Heart left ventricle (tissue), 16 donors: Measurements from ENCODE around the gene C11orf21. TPM values are rescaled to one million over a fixed set of nuclear protein-coding genes. Genes with fewer than 3 reads are reported as not detected.

Source experiments
- ATAC-seq, 4 donors: fragments of 200-7000 bp; cut with Tn5 transposase; one replicate each; pipeline ENCODE4 v1.9.1; 2020 to 2022; ENCODE audit warnings: moderate library complexity in 4 of 4, mild to moderate bottlenecking in 3 of 4, moderate number of reproducible peaks in 1 of 4
- DNase-seq, 5 donors: peaks; one replicate each; pipeline ENCODE4 v3.0.0-alpha.2; 2020
- H3K27ac ChIP-seq, 12 donors: fragments of 200-600 bp; sonication (generic) in 4 of 12; one replicate each; pipeline versions ENCODE4 v1.5.0 to v1.8.0; 2016 to 2022; ENCODE audit warnings: mild to moderate bottlenecking in 2 of 12
- H3K27me3 ChIP-seq, 9 donors: fragments of 200-600 bp; sonication (generic) in 2 of 9; one replicate each; pipeline versions ENCODE4 v1.5.1 to v1.8.0; 2016 to 2022; ENCODE audit warnings: mild to moderate bottlenecking in 3 of 9
- H3K36me3 ChIP-seq, 9 donors: fragments of 200-600 bp; sonication (generic) in 2 of 9; one replicate each; pipeline versions ENCODE4 v1.5.0 to v1.8.0; 2018 to 2022; ENCODE audit warnings: mild to moderate bottlenecking in 2 of 9
- H3K4me1 ChIP-seq, 12 donors: fragments of 200-600 bp; sonication (generic) in 4 of 12; one replicate each; pipeline versions ENCODE4 v1.5.0 to v1.8.0; 2016 to 2022; ENCODE audit warnings: mild to moderate bottlenecking in 3 of 12
- H3K4me3 ChIP-seq, 12 donors: fragments of 200-600 bp; sonication (generic) in 4 of 12; one replicate each; pipeline versions ENCODE4 v1.5.0 to v1.8.0; 2017 to 2022; ENCODE audit warnings: mild to moderate bottlenecking in 9 of 12, moderate library complexity in 4 of 12
- H3K9me3 ChIP-seq, 12 donors: fragments of 200-600 bp; sonication (generic) in 4 of 12; one replicate each; pipeline versions ENCODE4 v1.5.0 to v1.8.0; 2016 to 2022; ENCODE audit warnings: mild to moderate bottlenecking in 1 of 12
- POLR2A ChIP-seq, 2 donors: fragments of 450-650 bp; IDR thresholded peaks; one replicate each; pipeline ENCODE4 v1.6.1; 2017; ENCODE audit warnings: antibody characterized with exemption in 2 of 2, mild to moderate bottlenecking in 2 of 2, moderate library complexity in 2 of 2
- WGBS, 4 donors: extraction: QIAGEN DNeasy Blood & Tissue Kit in 2 of 4; methylation state at CpG; one replicate each; pipeline versions ENCODE4 v1.1.5 to v1.1.7; 2013 to 2018; 5-methylcytosine and 5-hydroxymethylcytosine counted together
- intact Hi-C, 10 donors: fragments of 100-400 bp; cut with DNase I; formaldehyde crosslinking; loops; one replicate each; pipeline versions ENCODE4 v1.11.1 to v1.14.2; 2022
- polyA plus RNA-seq, 2 donors: library from polyadenylated mRNA; stranded (reverse); fragments of 200-250 nt; gene quantifications; one replicate each; pipeline ENCODE4 v1.2.3, GENCODE V29; 2013
- total RNA-seq, 9 donors: library from RNA; depleted of rRNA in 2 of 9; stranded (reverse); fragments of >200 nt in 2 of 9; fragmentation: NEBNext Ultra II Directional in 3 of 9; extraction: Animal tissue kit (Norgen Biotek cat#: 25700) in 3 of 9; gene quantifications; one replicate each; pipeline versions ENCODE4 v1.1.0 to v1.2.4, GENCODE V29; 2016 to 2023
- TF ChIP-seq, protein P1 (sequence below), 12 donors: fragments of 200-600 bp; sonication (generic) in 4 of 12; IDR thresholded peaks; one replicate each; pipeline versions ENCODE4 v1.5.0 to v1.8.0; 2018 to 2022; ENCODE audit warnings: antibody characterized with exemption in 12 of 12, mild to moderate bottlenecking in 5 of 12
- donor health status: ischemic (EF 13 %, LVEDD 7.1; RV severe dilation, severe dysfunction).
- donor health status: healthy with polysubstance abuse.
- donor health status: DM: no; HTN: yes; CAD: no.
- donor health status: DM: no; HTN: no; CAD: no.
- donor health status: ischemic (EF 25% LVEDD 6.9; RV normal size, moderate dysfunction).
- donor health status: ischemic (EF 25% LVEDD 5.7; RV mildly dilated, moderate dysfunction).
- donor health status: healthy.
- donor health status: DM: yes; HTN: yes; CAD: no.
- donor health status: ischemic (EF 35%, LVEDD 5.7; RV mildly dilated, moderate dysfunction).
- donor health status: nonischemic (EF 11% LVEDD 7.7; RV severe dilation, severe dysfunction).
- donor health status: DM: yes; HTN: yes; CAD: no.
- donor health status: PGD.
- donor health status: ischemic (EF 29% LVEDD 5.4; RV normal size, mild dysfunction).
- donor health status: nonischemic (EF 23%, LVEDD 6.1; RV moderate dilation, normal function).

The C11orf21 gene
- total and polyA plus RNA-seq, 11 donors: 4.8 to 41.2 (median 29.9) TPM

DNA sequence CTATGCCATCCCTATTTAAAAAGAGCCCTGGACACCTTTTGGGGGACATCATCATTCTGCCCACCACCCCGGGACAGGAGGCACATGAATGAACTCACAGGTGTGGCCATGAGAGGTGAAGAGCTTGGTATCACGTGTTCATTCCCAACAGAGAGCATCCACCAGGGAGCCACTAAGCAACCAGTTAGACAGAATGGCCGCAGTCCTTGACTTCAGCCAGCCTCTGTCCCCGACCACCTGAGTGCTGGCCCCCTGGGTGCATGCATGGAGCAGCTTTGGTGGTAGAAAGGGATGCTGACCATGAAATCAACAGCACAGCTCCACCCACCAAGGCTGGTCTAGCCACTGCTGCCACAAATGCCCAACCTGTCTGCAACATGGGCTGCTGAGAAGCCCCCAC, 44.3 kb upstream of the C11orf21 start:
- Histone ChIP-seq H3K27me3 (no peaks in the 10 kb centered on the region), H3K4me1 (no peaks in the 10 kb centered on the region), H3K36me3 (no peaks in the 10 kb centered on the region), H3K9me3 (peaks cover 0 to 16% (median 0%) of the 10 kb centered on the region in 12 donors), H3K27ac (no peak overlapping the region), H3K4me3 (no peak overlapping the region)
- no peak for ATAC-seq
- 74 to 97% (median 93%) methylated on average over 4 of the region's 4 CpGs for WGBS, 4 donors
- intact Hi-C loops: no loop called here
- no peak for TF ChIP-seq POLR2A (IDR thresholded peaks at IDR 0.05)
- TF ChIP-seq, protein P1, sequence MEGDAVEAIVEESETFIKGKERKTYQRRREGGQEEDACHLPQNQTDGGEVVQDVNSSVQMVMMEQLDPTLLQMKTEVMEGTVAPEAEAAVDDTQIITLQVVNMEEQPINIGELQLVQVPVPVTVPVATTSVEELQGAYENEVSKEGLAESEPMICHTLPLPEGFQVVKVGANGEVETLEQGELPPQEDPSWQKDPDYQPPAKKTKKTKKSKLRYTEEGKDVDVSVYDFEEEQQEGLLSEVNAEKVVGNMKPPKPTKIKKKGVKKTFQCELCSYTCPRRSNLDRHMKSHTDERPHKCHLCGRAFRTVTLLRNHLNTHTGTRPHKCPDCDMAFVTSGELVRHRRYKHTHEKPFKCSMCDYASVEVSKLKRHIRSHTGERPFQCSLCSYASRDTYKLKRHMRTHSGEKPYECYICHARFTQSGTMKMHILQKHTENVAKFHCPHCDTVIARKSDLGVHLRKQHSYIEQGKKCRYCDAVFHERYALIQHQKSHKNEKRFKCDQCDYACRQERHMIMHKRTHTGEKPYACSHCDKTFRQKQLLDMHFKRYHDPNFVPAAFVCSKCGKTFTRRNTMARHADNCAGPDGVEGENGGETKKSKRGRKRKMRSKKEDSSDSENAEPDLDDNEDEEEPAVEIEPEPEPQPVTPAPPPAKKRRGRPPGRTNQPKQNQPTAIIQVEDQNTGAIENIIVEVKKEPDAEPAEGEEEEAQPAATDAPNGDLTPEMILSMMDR (IDR thresholded peaks at IDR 0.05): no peak
- no peak for DNase-seq

DNA sequence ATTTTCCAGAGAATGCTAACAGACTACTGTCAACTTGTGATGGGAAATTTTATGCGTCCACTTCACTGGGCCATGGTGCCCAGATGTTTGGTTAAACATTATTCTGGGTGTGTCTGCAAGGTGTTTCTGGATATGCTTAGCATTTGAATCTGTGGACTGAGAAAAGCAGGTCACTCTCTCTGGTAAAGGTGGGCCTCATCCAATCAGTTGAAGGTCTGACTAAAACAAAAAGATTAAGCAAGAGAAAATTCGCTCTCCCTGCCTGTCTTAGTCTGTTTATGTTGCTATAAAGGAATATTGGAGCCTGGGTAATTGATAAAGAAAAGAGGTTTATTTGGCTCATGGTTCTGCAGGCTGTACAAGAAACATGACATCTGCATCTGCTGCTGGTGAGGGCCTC, 43.3 kb upstream of the C11orf21 start:
- H3K9me3 ChIP-seq: peaks cover 0 to 16% (median 0%) of the 10 kb centered on the region in 12 donors
- H3K27me3 ChIP-seq: no peaks in the 10 kb centered on the region
- intact Hi-C loops: no loop called here
- no peaks in the 10 kb centered on the region for H3K36me3 ChIP-seq
- ATAC-seq (no peak), DNase-seq (no peak)
- no peak for TF ChIP-seq POLR2A (IDR thresholded peaks at IDR 0.05)
- TF ChIP-seq, protein P1 (IDR thresholded peaks at IDR 0.05): no peak
- no peaks in the 10 kb centered on the region for H3K4me1 ChIP-seq
- WGBS, 4 donors: 90 to 96% (median 95%) methylated on average over 2 of the region's 2 CpGs
- no peak overlapping the region for H3K27ac ChIP-seq
- H3K4me3 ChIP-seq: no peak overlapping the region

DNA sequence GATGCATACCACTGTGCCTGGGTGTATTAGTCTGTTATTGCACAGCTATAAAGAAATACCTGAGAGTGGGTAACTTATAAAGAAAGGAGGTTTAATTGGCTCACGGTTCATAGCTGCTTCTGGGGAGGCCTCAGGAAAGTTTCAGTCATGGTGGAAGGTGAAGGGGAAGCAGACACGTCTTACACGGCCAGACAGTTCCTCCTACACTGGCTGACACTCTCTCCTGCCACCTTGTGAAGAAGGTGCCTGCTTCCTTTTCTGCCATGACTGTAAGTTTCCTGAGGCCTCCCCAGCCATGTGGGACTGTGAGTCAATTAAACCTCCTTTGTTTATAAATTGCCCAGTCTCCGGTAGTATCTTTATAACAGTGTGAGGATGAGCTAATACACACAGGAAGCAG, 41.8 kb upstream of the C11orf21 start:
- Histone ChIP-seq H3K4me3 (no peak overlapping the region), H3K9me3 (peaks cover 0 to under 1% (median 0%) of the 10 kb centered on the region in 12 donors), H3K27me3 (no peaks in the 10 kb centered on the region), H3K4me1 (no peaks in the 10 kb centered on the region), H3K36me3 (no peaks in the 10 kb centered on the region), H3K27ac (no peak overlapping the region)
- no peak for DNase-seq
- intact Hi-C loops: no loop called here
- no peak for ATAC-seq
- TF ChIP-seq, protein P1 (IDR thresholded peaks at IDR 0.05): no peak
- TF ChIP-seq POLR2A (IDR thresholded peaks at IDR 0.05): no peak
- 83 to 95% (median 89%) methylated on average over 4 of the region's 4 CpGs for WGBS, 4 donors

DNA sequence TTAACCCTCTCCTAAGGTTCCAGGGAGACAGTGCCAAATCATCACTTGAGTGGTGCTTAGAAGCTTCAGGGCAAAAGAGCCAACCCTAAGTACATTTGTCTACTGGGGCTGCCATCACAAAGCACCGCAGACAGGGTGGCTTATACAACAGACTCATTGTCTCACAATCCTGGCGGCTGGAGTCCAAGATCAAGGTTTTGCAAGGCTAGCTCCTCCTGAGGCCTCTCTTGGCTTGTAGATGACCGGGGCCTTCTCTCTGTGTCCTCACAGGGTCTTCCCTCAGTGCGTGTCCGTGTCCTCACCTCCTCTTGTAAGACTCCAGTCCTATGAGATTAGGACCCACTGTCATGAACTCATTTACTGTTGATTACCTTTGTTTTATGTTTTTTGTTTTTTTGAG, 41.3 kb upstream of the C11orf21 start:
- no peak for TF ChIP-seq POLR2A (IDR thresholded peaks at IDR 0.05)
- TF ChIP-seq, protein P1 (IDR thresholded peaks at IDR 0.05): no peak
- no peaks in the 10 kb centered on the region for H3K4me1 ChIP-seq
- no peaks in the 10 kb centered on the region for H3K9me3 ChIP-seq
- H3K4me3 ChIP-seq: no peak overlapping the region
- intact Hi-C loops: no loop called here
- no peak for ATAC-seq
- no peaks in the 10 kb centered on the region for H3K36me3 ChIP-seq
- no peaks in the 10 kb centered on the region for H3K27me3 ChIP-seq
- H3K27ac ChIP-seq: no peak overlapping the region
- no peak for DNase-seq
- 71 to 97% (median 81%) methylated on average over 5 of the region's 5 CpGs for WGBS, 4 donors
